ENCODE measurements around the gene RIIAD1. TPM values are rescaled to one million over a fixed set of nuclear protein-coding genes. Genes with fewer than 3 reads are reported as not detected.

Gene RIIAD1
- total and polyA plus RNA-seq, 7 donors: 0.34 to 5.2 (median 2.6) TPM; not detected in 2

DNA sequence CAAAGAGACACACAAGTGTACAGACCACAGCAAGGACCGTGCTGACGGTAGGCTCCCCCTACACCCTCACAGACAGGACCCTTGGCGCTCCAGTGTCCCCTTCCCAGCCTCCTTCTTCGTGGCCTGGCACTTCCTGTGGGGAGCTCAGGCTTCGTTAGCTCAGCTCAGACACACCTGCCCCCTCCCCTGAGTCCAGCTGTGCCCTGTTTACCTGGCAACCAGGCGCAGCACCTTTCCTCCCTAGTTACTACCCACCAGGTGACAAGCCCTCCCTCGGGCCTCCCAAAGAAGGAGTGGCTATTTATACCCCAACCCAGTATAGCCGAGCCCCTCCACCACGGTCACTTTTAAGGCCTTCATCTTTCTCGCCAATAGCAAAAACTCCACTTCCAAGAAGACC is 9.4 kb upstream of the RIIAD1 start:
- no peaks in the 10 kb centered on the region for H3K4me1 ChIP-seq
- ATAC-seq (no peak), DNase-seq (no peak)
- peaks cover 0 to 20% (median 7%) of the 10 kb centered on the region in 3 donors for H3K27me3 ChIP-seq (ENCODE audit: insufficient read depth in 3 of 3, low read length in 2 of 3)
- TF ChIP-seq, protein P1, sequence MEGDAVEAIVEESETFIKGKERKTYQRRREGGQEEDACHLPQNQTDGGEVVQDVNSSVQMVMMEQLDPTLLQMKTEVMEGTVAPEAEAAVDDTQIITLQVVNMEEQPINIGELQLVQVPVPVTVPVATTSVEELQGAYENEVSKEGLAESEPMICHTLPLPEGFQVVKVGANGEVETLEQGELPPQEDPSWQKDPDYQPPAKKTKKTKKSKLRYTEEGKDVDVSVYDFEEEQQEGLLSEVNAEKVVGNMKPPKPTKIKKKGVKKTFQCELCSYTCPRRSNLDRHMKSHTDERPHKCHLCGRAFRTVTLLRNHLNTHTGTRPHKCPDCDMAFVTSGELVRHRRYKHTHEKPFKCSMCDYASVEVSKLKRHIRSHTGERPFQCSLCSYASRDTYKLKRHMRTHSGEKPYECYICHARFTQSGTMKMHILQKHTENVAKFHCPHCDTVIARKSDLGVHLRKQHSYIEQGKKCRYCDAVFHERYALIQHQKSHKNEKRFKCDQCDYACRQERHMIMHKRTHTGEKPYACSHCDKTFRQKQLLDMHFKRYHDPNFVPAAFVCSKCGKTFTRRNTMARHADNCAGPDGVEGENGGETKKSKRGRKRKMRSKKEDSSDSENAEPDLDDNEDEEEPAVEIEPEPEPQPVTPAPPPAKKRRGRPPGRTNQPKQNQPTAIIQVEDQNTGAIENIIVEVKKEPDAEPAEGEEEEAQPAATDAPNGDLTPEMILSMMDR (IDR thresholded peaks at IDR 0.05): no peak
- 59 to 63% (median 61%) methylated on average over 10 of the region's 10 CpGs for WGBS, 3 donors
- intact Hi-C loops (cut with DNase I): no loop called here
- H3K27ac ChIP-seq: no peak overlapping the region
- no peaks in the 10 kb centered on the region for H3K9me3 ChIP-seq
- H3K4me3 ChIP-seq: no peak overlapping the region
- H3K36me3 ChIP-seq (ENCODE audit: insufficient read depth in 1 of 2, low read depth in 1 of 2): no peaks in the 10 kb centered on the region

DNA sequence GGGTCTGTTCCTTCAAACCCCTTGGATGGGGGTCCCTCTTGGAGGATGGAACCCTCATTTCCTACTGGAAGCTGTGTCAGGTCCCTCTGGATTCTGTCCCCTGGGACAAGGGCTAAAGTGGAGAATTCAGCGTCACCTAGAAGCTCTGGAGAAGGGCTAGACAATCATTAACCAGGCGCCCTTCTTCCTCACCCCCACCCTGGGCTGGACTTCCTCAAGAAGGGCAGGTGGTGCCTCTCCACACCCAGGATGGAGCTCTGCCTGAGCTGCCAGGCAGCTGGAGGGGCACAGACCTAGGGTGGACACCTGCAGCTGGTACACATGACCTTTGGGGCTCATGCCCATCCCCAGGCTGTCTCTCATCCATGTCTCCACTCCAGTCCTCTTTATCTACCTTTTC is 8.3 kb upstream of the RIIAD1 start:
- Histone ChIP-seq H3K9me3 (no peaks in the 10 kb centered on the region), H3K36me3 (ENCODE audit: insufficient read depth in 1 of 2, low read depth in 1 of 2) (no peaks in the 10 kb centered on the region), H3K27ac (no peak overlapping the region), H3K4me1 (no peaks in the 10 kb centered on the region), H3K27me3 (ENCODE audit: insufficient read depth in 3 of 3, low read length in 2 of 3) (peaks cover 0 to 29% (median 7%) of the 10 kb centered on the region in 3 donors), H3K4me3 (no peak overlapping the region)
- ATAC-seq (no peak), DNase-seq (no peak)
- intact Hi-C loops (cut with DNase I): no loop called here
- TF ChIP-seq, protein P1 (IDR thresholded peaks at IDR 0.05): no peak
- WGBS, 3 donors: 69 to 91% (median 81%) methylated on average over 2 of the region's 2 CpGs

DNA sequence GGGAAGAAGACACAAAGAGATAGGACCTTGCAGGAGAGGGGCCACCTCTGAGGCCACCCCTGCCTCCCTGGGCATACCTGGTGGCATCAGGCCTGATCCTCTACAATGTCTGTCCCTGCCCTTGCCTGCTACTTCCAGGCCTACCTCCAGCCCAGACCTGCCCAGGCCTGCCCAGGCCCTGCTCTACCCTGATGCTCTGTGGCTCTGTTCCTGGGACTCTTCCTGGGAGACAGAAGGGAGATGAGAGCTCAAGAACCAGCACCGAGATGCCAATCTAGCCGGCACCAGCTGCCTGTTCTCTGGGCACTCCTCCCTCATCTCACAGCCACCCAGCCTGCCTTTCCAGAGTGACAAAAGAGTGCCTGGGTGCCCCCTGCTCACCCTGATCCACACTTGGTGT is 7.4 kb upstream of the RIIAD1 start:
- H3K27ac ChIP-seq: no peak overlapping the region
- DNase-seq (no peak), ATAC-seq (no peak)
- intact Hi-C loops (cut with DNase I): no loop called here
- no peaks in the 10 kb centered on the region for H3K36me3 ChIP-seq (ENCODE audit: insufficient read depth in 1 of 2, low read depth in 1 of 2)
- no peak overlapping the region for H3K4me3 ChIP-seq
- H3K9me3 ChIP-seq: no peaks in the 10 kb centered on the region
- WGBS, 3 donors: 64 to 77% (median 69%) methylated on average over 2 of the region's 2 CpGs
- TF ChIP-seq, protein P1 (IDR thresholded peaks at IDR 0.05): no peak
- no peaks in the 10 kb centered on the region for H3K4me1 ChIP-seq
- H3K27me3 ChIP-seq (ENCODE audit: insufficient read depth in 3 of 3, low read length in 2 of 3): peaks cover 0 to 29% (median 7%) of the 10 kb centered on the region in 3 donors

DNA sequence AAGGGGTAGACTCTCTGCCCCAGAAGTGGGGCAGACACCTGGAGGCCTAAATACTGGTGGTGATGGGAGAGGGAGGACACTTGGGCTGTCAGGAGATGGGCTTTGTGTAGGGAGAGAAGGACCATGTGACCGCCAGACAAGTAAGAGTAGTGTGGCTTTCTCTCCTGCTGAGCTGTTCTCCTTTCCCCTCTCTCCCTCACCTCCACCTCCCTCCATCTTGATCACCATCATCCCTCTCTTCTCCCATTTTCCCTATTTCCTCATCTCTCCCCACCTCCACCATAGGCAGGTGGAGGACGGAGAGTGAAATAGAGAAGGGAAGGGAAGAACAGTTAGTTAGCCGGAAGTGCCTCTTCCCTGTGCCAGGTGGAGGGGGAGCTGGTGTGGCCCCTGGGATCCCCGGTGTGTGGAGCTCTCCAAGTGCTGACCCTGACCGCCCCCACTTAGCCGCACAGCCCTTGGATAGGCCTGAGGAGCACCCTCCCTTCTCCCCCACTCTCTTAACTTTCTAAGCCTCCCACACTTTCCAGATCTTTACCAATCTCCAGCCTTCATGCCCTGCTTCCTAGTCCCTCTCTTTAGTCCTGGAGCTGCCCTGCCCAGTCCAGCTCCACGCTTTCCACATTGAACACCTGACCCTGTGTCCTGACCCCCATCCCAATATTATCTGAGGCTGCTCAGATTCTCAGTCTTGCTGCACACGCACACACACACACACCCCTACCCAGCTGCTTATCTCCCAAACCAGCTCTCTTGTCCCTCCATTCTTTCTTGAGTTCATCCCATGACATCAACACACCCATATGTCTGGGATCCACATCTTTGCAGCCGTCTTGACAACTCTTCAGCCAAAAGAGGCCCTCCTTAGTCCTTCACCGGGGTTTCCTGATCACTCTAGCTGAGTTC is 6.2 kb upstream of the RIIAD1 start:
- Histone ChIP-seq H3K4me1 (peaks cover 3% of the 10 kb centered on the region), H3K9me3 (no peaks in the 10 kb centered on the region), H3K36me3 (ENCODE audit: insufficient read depth in 1 of 2, low read depth in 1 of 2) (no peaks in the 10 kb centered on the region), H3K4me3 (no peak overlapping the region), H3K27me3 (ENCODE audit: insufficient read depth in 3 of 3, low read length in 2 of 3) (peaks cover 0 to 29% (median 7%) of the 10 kb centered on the region in 3 donors), H3K27ac (no peak overlapping the region)
- intact Hi-C loops (cut with DNase I): no loop called here
- DNase-seq (no peak), ATAC-seq (no peak)
- TF ChIP-seq, protein P1 (IDR thresholded peaks at IDR 0.05): no peak
- WGBS, 3 donors: 61 to 67% (median 64%) methylated on average over 9 to 10 of the region's 10 CpGs

Measured in psoas muscle (tissue), 8 donors.